ENCODE measurements around the gene CIAO3. TPM values are rescaled to one million over a fixed set of nuclear protein-coding genes. Genes with fewer than 3 reads are reported as not detected.
"Not testable (repeated sequence)": the region's sequence is repeated elsewhere in the genome, so short reads cannot be mapped to it uniquely, and the experiment has no call there.

The CIAO3 gene
- total and polyA plus RNA-seq, 2 experiments from 2014 or later = 43.3 to 67.7 TPM

GRCh38 chr16:760545-761343, 19.9 kb upstream of the CIAO3 start, which contains the start of gene MSLN:
TSS of gene MSLN (plus strand) at chr16:760734. CDS start at chr16:762681, 1,947 bp downstream.
- no peak for TF ChIP-seq CTCF (IDR thresholded peaks at IDR 0.05; ENCODE audit: low read depth, low read length)
- H3K4me1 ChIP-seq (ENCODE audit: low read depth) = peaks cover 9% of the 10 kb centered on the region
- no peak within 1 kb of the TSS for H3K4me3 ChIP-seq
- peak within 1 kb of the TSS; percentile 67 for H3K27ac ChIP-seq
- DNase-seq (ENCODE audit: low read depth in 1 of 2, low spot score in 1 of 2) = no peak
- H3K36me3 ChIP-seq = no peaks in the 10 kb centered on the region
- H3K9me3 ChIP-seq (ENCODE audit: low read depth) = no peaks in the 10 kb centered on the region
- H3K27me3 ChIP-seq = no peaks in the 10 kb centered on the region

GRCh38 chr16:760065-760464, 19.3 kb upstream of the CIAO3 start:
- H3K27ac ChIP-seq = peak overlapping the region; percentile 67
- no peaks in the 10 kb centered on the region for H3K27me3 ChIP-seq
- no peaks in the 10 kb centered on the region for H3K9me3 ChIP-seq (ENCODE audit: low read depth)
- H3K36me3 ChIP-seq = no peaks in the 10 kb centered on the region
- DNase-seq (ENCODE audit: low read depth in 1 of 2, low spot score in 1 of 2) = no peak
- no peak overlapping the region for H3K4me3 ChIP-seq
- peaks cover 9% of the 10 kb centered on the region for H3K4me1 ChIP-seq (ENCODE audit: low read depth)
- TF ChIP-seq CTCF (IDR thresholded peaks at IDR 0.05; ENCODE audit: low read depth, low read length) = no peak

GRCh38 chr16:759110-759910, 18.5 kb upstream of the CIAO3 start:
- Histone ChIP-seq H3K27me3 (no peaks in the 10 kb centered on the region), H3K36me3 (no peaks in the 10 kb centered on the region), H3K27ac (peak overlapping the region; percentile 67), H3K9me3 (ENCODE audit: low read depth) (no peaks in the 10 kb centered on the region), H3K4me1 (ENCODE audit: low read depth) (peaks cover 9% of the 10 kb centered on the region), H3K4me3 (no peak overlapping the region)
- no peak for TF ChIP-seq CTCF (IDR thresholded peaks at IDR 0.05; ENCODE audit: low read depth, low read length)
- DNase-seq (ENCODE audit: low read depth in 1 of 2, low spot score in 1 of 2) = peak in 1 of 2 donors; percentile 42

- no peak for TF ChIP-seq CTCF (IDR thresholded peaks at IDR 0.05; ENCODE audit: low read depth, low read length)
- Histone ChIP-seq H3K36me3 (no peaks in the 10 kb centered on the region), H3K9me3 (ENCODE audit: low read depth) (no peaks in the 10 kb centered on the region), H3K27me3 (no peaks in the 10 kb centered on the region), H3K4me1 (ENCODE audit: low read depth) (peaks cover 12% of the 10 kb centered on the region), H3K27ac (no peak overlapping the region), H3K4me3 (no peak overlapping the region)
- DNase-seq (ENCODE audit: low read depth in 1 of 2, low spot score in 1 of 2) = no peak
These were observed 15.6 kb upstream of the CIAO3 start for GRCh38 chr16:756428-756827.

GRCh38 chr16:754656-755055, 13.9 kb upstream of the CIAO3 start:
- Histone ChIP-seq H3K27ac (no peak overlapping the region), H3K36me3 (no peaks in the 10 kb centered on the region), H3K27me3 (no peaks in the 10 kb centered on the region), H3K4me3 (no peak overlapping the region), H3K4me1 (ENCODE audit: low read depth) (peaks cover 8% of the 10 kb centered on the region), H3K9me3 (ENCODE audit: low read depth) (no peaks in the 10 kb centered on the region)
- no peak for TF ChIP-seq CTCF (IDR thresholded peaks at IDR 0.05; ENCODE audit: low read depth, low read length)
- DNase-seq (ENCODE audit: low read depth in 1 of 2, low spot score in 1 of 2) = no peak

GRCh38 chr16:754121-754607, 13.4 kb upstream of the CIAO3 start:
- not testable (repeated sequence) for H3K4me1 ChIP-seq (ENCODE audit: low read depth); H3K4me3 ChIP-seq; H3K36me3 ChIP-seq; H3K27me3 ChIP-seq; H3K27ac ChIP-seq; H3K9me3 ChIP-seq (ENCODE audit: low read depth); DNase-seq (ENCODE audit: low read depth in 1 of 2, low spot score in 1 of 2)
